HEK293 (cell line): ENCODE results near the gene ALS2CL.

Source experiments
- ZBTB21 ChIP-seq: fragments of 450-650 bp; formaldehyde crosslinking; IDR thresholded peaks from 2 replicates; pipeline ENCODE4 v1.5.1; 2017; ENCODE audit warnings: missing biosample characterization, missing genetic modification characterization
- ZNF585B ChIP-seq: fragments of 450-650 bp; formaldehyde crosslinking; IDR thresholded peaks from 2 replicates; pipeline ENCODE4 v1.5.1; 2016; ENCODE audit warnings: missing biosample characterization, missing genetic modification characterization

- TF ChIP-seq ZBTB21 (tag by site-specific recombination) (no peak), ZNF585B (tag by site-specific recombination) (no peak)
These were observed 26.3 kb upstream of the ALS2CL start for GRCh38 chr3:46719735-46720271.
